HepG2 (cell line): ENCODE measurements around the gene CAMTA1. TPM values are rescaled to one million over a fixed set of nuclear protein-coding genes. Genes with fewer than 3 reads are reported as not detected.

Experiments
- ARID5B ChIP-seq: IDR thresholded peaks from 2 replicates; pipeline ENCODE4 v1.4.0; 2020; ENCODE audit warnings: mild to moderate bottlenecking, missing genetic modification reagents
- MAFK ChIP-seq, 2 experiments: IDR thresholded peaks in 1 of 2; conservative IDR thresholded peaks in 1 of 2; 2 replicates each; pipeline ENCODE4 v1.6.1; 2011; ENCODE audit warnings: improper control_type of control experiment in 2 of 2, low read length in 2 of 2
- REXO4 ChIP-seq: sonication (generic); formaldehyde crosslinking; IDR thresholded peaks from 2 replicates; pipeline ENCODE4 v1.8.0; 2022; ENCODE audit warnings: missing genetic modification reagents, mild to moderate bottlenecking, borderline replicate concordance
- ZNF331 ChIP-seq: sonication (generic); formaldehyde crosslinking; IDR thresholded peaks from 2 replicates; pipeline ENCODE4 v1.4.0; 2020; ENCODE audit warnings: missing genetic modification reagents
- polyA plus RNA-seq, 8 experiments: library from polyadenylated mRNA; depleted of rRNA in 3 of 8; stranded (reverse) in 7 of 8; unstranded in 1 of 8; fragments of >200 nt; fragmentation: Illumina TruSeq in 4 of 8; extraction: Trizol in 4 of 8; gene quantifications; 2 replicates each; pipeline versions ENCODE4 v1.2.1 to v1.2.3, GENCODE V29; 2011 to 2016; ENCODE audit warnings: low read depth in 4 of 8, missing spikeins in 1 of 8, mixed read lengths in 1 of 8; ENCODE audit not compliant: insufficient read depth in 1 of 8
- total RNA-seq, 5 experiments: library from RNA; depleted of rRNA; stranded (reverse); fragments of >200 nt; fragmentation: Illumina TruSeq; extraction: Trizol; gene quantifications; 2 replicates each; pipeline ENCODE4 v1.2.3, GENCODE V29; 2016; ENCODE audit warnings: low read depth in 1 of 5
- TF ChIP-seq, protein P1 (sequence below): sonication (generic); formaldehyde crosslinking; IDR thresholded peaks from 2 replicates; pipeline ENCODE4 v1.9.0; 2022; ENCODE audit warnings: missing genetic modification reagents, mild to moderate bottlenecking, borderline replicate concordance
- TF ChIP-seq, protein P2 (sequence below): sonication (generic); formaldehyde crosslinking; IDR thresholded peaks from 2 replicates; pipeline ENCODE4 v1.4.0; 2020; ENCODE audit warnings: missing genetic modification reagents, borderline replicate concordance

The CAMTA1 gene
- total and polyA plus RNA-seq, 2 of the 13 experiments (the other 11 are each of a cell fraction or from before 2014, with no cell fraction given) = 25.0 to 36.4 TPM

DNA sequence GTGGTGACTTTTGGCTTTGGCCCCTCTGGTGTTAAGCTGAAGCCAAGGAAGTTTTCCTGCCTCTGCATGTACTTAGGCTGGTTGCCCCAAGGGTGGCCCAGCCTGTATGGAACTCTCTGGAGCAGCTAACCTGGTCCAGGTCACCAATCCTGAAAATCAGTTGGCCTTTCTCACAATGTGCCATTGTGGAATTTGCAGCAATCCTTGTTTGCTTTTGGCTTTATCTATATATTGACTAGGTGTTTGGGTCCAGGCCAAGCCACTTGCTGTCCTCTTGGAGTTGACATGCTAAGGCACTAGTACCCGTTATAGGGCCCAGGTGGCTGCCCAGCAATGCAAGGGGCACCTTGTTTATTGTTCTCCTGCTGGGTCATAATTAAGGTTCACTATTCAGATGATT lies 124.6 kb downstream of the CAMTA1 start (continued):
- TF ChIP-seq, protein P1, sequence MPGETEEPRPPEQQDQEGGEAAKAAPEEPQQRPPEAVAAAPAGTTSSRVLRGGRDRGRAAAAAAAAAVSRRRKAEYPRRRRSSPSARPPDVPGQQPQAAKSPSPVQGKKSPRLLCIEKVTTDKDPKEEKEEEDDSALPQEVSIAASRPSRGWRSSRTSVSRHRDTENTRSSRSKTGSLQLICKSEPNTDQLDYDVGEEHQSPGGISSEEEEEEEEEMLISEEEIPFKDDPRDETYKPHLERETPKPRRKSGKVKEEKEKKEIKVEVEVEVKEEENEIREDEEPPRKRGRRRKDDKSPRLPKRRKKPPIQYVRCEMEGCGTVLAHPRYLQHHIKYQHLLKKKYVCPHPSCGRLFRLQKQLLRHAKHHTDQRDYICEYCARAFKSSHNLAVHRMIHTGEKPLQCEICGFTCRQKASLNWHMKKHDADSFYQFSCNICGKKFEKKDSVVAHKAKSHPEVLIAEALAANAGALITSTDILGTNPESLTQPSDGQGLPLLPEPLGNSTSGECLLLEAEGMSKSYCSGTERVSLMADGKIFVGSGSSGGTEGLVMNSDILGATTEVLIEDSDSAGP (CRISPR knock-in tag) = no peak
- TF ChIP-seq ZNF331 (CRISPR knock-in tag) = peak; percentile 63
- no peak for TF ChIP-seq REXO4 (CRISPR knock-in tag)
- TF ChIP-seq ARID5B (CRISPR knock-in tag) = peak; percentile 71
- TF ChIP-seq MAFK (conservative IDR thresholded peaks at IDR 0.05 in 1 of 2, IDR thresholded peaks at IDR 0.05 in 1 of 2; ENCODE audit: low read length in 2 of 2) = no peak
- TF ChIP-seq, protein P2, sequence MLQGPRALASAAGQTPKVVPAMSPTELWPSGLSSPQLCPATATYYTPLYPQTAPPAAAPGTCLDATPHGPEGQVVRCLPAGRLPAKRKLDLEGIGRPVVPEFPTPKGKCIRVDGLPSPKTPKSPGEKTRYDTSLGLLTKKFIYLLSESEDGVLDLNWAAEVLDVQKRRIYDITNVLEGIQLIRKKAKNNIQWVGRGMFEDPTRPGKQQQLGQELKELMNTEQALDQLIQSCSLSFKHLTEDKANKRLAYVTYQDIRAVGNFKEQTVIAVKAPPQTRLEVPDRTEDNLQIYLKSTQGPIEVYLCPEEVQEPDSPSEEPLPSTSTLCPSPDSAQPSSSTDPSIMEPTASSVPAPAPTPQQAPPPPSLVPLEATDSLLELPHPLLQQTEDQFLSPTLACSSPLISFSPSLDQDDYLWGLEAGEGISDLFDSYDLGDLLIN = no peak
